NCI-H1436 treated with DMSO at 0.1 percent for 48 hours (cell line): ENCODE results near the gene CELSR1.

Experiments used
- DNase-seq: peaks from one replicate; lab custom pipeline; 2025; lab: John Stamatoyannopoulos, UW

Gene CELSR1

DNA sequence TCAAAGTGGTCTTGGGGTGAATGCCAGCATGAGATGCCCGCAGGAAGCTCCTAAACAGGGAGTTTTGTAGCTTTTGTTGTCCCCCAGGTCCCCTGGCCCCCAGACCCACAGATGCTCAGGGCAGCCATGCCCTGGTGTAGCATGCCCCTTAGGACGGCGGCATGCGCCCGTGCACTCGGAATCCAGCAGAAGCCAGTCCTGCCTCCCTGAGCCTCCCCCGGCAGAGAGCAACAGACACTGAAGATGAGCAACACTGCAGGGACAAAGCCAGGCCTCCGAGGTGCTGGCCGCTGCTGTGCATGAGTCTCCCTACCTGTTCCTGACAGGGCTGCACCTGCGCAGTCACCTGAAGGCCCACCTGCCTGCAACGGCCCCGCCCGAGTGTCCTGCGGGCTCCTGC, 142.8 kb downstream of the CELSR1 start:
- DNase-seq, result no peak

DNA sequence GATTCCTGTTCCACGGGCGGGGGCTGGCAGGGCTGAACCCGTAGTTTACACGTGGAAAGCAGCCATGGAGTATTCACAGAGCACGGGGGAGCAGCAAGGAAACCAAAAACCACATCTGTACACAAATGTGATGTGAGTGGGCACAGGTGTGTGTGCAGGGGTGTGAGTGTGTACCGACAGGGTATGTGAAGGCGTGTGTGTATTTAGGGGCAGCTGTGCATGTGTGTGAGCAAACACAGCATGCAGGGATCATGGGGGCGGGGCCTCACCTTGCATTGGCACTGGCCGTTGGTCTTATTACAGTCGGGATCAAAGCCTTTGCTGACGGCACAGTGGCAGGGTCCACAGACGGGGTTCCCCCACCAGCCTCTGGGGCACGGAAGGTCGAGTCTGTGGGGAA, 143.5 kb downstream of the CELSR1 start:
- DNase-seq, result no peak

GRCh38 chr22:46392137-46392844, 145.1 kb downstream of the CELSR1 start:
- no peak for DNase-seq

- no peak for DNase-seq
Measured at GRCh38 chr22:46391486-46392136, 145.8 kb downstream of the CELSR1 start.

DNA sequence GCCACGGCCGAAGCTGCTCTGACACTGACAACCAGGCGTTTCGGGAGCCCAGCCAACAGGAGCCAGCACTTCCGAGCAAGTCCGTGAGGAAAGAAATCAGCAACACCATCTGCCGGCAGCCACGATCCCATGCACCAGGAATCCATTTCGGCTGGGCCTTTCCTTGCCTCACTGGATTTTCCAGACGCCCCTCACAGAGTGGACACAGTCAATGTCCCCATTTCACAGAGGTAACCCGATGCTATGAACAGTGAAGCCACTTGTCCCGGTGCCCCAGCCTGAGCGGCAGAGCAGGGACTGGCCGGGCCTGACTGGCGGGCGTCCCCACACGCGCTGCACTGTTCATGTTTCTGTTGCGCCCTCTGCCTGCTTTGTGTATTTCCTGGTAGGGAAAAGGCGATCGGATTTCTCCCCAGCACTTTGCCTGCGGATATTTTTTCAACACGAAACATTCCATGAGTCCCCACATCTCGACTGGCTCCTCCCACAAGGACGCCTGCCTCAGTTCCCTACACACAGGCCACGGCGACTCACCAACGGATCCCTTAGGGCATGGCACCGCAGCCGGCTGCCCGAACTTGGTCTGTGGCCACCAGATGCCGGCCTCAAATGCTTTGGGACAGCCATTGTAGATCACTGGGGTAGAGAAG, 146.6 kb downstream of the CELSR1 start:
- no peak for DNase-seq

DNA sequence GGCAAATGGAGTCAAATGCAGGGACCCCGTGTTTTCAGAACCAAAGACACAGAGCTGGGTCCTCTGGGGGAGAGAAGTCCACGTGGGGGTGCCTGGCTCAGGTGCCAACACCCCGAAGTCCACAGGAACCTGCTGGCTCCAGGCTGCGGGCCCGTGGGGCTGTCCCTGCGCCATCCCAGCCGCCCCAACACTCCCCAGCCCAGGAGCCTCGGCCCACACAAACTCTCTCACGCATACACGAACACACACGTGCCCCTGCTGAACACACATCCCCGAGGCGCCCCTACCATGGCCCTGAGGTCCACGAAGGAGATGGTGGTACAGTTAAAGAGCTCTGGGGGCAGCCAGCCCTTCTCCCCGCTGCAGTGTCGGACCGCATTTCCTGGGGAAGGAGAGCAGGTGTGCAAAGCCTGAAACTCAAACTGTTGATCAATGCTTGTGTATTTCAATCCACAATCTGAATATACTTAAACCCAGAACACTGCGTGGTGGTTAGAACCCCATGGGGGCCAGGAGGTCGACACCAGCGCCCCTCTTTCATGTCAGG, 147.2 kb downstream of the CELSR1 start:
- no peak for DNase-seq

- DNase-seq, result no peak
Measured at GRCh38 chr22:46389081-46389480, 148.3 kb downstream of the CELSR1 start.

DNA sequence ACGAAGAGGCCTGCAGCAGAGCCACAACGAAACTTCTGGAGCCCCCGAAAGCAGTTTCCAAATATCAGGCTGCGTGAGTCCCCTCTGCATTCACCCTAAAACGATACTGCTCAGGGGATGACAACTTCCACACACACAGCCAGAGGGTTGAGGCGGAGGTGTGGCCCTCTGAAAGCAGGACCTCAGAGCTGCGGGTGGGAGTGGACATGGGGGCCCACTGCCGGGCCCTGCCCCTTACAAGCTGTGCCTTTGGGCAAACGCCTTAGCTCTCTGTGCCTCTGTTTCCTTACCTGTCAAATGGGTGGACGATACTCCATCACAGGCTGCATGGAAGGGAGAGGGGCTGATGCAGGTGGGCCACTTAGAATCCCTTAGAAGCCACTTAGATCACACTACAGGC, 148.8 kb downstream of the CELSR1 start:
- DNase-seq, result no peak

DNA sequence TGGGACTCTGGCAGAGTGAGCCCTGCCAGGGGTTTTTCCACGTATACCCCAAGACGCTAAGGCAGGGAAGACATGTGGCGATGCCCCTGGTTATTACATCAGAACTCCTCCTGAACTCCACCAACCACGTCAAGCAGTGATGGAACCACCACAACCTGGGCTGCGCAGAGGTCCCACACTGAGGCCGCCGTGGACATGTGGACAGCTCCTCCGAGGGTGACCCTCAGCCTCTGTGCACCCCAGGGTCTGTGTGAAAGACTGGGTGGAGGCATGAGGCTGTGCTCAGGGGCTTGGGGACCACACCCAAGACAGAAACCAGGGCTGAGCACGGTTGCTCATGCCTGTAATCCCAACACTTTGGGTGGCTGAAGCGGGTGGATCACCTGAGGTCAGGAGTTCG, 149.7 kb downstream of the CELSR1 start:
- DNase-seq, result no peak

DNA sequence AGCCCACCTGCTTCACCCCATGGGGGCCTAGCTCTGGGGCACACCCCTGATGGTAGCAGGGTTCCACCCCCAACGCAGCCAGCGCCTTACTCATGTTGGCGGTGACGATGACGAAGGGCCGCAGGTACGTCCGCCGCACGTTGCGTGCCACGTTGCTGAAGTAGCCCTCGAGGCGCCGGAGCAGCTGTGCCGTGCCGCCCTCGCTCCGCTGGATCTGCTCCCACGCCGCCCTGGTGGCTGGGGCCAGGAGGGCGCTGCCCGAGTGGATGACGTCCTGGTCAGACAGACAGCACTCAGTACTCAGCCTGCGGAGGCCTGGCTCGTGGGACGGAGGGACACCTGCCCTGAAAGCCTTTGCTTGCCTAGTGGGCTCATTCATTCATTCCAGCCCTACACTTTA, 151.1 kb downstream of the CELSR1 start:
- DNase-seq, result no peak

GRCh38 chr22:46382524-46382923, 154.9 kb downstream of the CELSR1 start:
- DNase-seq, result no peak

GRCh38 chr22:46381731-46382130, 155.7 kb downstream of the CELSR1 start:
- DNase-seq, result no peak

GRCh38 chr22:46381142-46381541, 156.3 kb downstream of the CELSR1 start:
- no peak for DNase-seq

DNA sequence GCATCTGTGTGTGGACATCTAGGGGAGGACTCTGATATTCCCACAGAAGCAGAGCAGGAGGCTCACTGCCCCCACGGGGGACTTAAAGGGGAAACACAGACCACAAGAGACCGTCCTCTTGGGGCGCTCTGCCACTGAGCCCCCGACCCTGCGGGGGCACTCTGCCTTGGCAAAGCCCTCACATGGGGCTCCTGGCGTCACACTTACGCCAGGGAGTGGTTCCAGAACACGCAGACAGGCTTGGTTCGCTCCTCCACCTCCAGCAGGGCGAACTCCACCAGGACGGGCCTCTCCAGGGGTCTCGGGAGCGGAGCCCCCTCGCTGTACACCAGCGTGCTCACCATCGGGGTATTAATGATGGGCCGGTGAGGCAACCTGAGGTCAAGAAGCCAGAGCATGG, 156.8 kb downstream of the CELSR1 start:
- DNase-seq, result no peak

DNA sequence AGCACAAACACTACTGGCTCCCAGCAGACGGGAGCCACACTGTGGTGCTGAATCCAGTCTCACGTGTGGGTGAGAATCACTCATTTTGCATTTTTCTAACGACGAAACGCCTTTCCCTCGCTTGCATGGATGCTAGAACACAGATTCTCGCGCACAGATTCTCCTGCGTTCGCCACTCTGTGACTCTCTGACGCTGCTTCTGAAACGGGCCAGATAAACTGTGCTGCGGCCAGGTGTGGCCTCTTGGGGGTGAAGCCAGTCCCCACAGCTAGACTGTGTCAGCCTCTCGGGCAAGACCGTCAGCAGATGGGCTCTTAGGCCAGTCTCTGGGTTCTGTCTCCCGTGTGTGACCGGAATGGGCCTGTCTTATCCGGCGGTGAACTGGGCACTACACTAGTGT, 157.4 kb downstream of the CELSR1 start:
- DNase-seq, result no peak

DNA sequence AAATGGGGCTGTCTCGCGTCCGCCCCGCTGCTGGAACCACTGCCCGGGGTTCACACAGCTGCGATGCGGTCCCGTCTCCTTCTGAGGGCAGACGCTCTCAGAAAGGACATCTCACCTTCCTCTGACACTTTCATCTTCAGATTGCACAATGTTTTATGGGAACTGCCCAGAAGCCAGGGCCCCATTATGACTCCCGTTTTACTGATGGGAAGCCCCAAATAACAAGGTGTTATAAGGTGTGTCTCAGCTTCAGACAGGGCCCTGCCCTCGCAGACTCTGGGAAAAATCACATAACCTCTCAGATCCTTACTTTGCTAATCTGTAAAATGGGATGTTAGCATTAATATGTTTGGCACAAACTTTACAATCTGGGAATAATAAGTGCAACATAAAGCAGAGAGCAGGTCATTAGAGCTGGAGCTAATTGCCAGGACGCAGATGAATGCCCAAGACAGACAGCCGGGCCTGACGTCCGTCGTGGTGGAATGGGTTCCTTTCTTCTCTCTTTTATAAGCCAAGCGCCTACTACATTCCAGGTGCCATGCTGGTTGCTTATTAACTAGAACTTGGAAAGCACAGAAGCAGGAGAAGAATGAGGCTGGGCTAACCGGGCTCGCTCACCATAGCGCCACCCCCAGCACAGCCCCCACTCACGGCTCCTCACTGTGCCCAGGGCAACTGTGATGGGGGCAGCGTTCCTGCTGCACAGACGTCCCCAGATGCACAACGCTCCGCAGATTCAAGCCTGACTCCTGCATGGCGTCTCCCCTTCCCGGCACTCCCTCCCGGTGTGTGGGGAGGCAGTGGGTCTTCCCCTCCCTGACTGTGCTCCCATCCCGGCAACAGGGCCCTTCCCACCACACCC, 158.1 kb downstream of the CELSR1 start:
- DNase-seq, result no peak

DNA sequence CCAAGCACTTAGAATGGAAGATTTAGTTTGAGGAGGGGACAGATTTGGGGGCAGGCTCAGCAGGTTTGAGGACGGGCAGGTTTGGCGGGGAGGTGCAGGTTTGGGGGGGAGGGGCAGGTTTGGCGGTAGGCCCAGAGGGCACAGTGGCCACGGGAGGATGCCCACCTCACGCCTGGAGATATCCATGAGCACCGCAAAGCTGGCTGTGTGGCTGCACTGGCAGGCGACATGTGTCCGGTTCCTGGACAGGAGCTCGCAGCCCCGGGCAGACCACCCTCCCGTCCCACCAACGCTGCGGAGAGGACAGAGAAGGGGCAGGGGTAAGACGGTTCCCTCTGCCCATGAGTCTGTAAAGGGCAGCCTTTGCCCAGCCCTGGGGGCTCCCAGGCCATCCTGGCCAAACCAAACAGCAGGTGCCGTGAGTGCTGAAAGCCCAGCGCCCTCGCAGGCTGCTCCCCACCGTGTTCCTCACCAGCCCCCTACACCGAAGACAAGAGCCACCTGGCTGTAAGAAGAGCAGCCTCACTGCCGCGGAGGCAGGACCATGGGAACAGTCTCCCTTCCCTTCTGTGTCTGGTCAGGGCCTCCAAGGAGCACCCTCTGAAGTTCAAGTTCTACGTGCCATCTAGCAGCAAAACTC, 158.9 kb downstream of the CELSR1 start:
- DNase-seq, result no peak

DNA sequence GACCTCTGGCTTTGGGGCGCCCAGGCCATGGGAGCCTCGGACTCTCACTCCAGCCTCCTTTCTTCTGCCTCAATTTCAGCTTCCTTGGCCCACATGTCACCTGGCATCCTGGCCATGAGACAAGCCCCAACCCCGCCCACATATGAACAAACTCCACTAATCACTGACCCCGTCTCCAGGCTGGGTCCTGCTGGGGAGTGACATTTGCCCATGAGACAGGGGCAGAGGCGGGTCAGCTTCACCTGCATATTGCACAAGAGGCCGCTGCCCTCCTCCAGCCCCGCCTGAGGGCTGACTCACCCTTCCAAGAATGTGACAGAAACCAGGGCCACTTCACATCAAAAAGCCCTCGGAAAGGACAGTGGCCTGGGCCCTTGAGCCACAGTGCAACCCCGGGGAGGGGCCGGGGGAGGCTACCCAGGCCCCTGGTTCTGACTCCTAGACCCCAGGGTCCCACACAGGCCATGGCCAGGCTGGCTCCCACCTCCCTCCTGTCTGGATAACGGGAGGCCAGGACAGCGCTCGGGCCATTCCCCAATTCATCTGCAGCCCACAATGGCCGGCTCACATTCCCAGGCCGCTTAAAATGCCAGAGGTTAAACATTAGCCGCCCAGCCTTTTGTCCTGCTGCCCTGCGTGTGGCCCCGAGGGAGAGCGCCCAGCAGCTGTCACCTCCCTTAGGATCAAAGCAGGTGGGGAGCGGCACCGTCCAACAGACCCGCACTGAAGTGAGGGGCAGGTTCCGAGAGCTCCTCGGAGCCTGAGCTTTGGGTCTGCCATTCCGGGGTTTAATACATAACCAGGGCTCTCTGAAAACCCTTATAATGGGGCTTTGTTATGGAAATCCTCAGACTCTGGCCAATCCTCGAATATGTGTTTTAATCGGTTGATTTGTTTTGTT, 159.6 kb downstream of the CELSR1 start:
- no peak for DNase-seq

DNA sequence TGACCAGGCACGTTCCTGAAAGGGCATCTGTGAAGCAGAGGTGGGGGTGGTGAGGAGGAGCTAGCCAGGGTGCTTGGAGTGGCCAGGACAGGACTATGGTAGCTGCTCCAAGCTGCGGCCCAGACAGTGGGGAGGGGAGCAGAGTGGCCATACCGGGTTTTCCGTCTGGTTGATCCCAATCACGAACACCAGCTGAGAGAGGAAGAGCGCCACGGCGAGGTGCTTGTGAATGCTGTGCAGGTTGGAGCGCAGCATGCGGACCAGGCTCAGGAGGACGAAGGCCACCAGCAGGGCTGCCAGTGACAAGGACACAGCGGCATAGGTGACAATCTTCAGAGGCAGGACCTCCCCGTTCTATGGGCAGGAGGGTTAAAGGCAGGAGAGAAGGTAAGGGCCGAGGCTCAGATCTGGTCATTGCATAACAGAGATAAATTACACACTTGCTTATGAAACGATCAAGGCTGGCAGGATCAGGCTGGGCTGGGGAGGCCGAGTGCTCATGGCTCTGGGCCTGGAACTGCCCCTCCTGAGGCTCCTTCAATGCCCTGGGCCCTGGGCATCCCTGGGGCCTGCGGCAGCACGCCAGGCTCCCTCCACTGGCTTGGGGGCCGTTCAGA, 160.4 kb downstream of the CELSR1 start:
- no peak for DNase-seq

DNA sequence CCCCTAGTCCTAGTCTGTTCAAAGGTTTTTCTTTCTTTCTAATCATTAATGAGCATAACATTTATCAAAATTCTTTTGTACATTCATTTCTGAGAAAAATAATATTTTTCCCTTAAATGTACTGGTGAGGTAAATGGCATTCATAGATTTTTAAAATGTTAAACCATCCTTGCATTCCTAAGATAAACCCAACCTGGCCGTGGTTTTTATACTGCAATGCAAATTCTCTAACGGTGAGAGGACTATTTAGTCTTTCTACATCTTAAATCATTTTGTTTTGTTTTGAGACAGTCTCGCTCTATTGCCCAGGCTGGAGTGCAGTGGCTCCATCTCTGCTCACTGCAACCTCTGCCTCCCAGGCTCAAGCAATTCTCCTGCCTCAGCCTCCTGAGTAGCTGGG, 161.3 kb downstream of the CELSR1 start:
- DNase-seq, result no peak
